ENCODE data around the gene MARF1. TPM values are rescaled to one million over a fixed set of nuclear protein-coding genes. Genes with fewer than 3 reads are reported as not detected.
"Not testable (repeated sequence)": the region's sequence is repeated elsewhere in the genome, so short reads cannot be mapped to it uniquely, and the experiment has no call there.

Gene MARF1
- total RNA-seq, 1 experiment from 2014 or later = 51.5 TPM

GRCh38 chr16:15649311-15649710 is 6.4 kb upstream of the MARF1 start:
- peak overlapping the region; percentile 66 to 69 for H3K4me3 ChIP-seq (ENCODE audit: low read depth in 2 of 2, low read length in 2 of 2)
- in situ Hi-C loops (cut with HindIII; ENCODE audit: low pct_unique_long_range_greater_than_20kb, low sequenced_read_pairs); H3K36me3 ChIP-seq (ENCODE audit: control insufficient read depth, insufficient read depth, low read length); H3K27me3 ChIP-seq (ENCODE audit: control insufficient read depth, insufficient read depth, low read length); DNase-seq (ENCODE audit: low read depth, low spot score); intact Hi-C loops (cut with micrococcal nuclease; ENCODE audit: unreplicated experiment); BruUV-seq (replicated peaks); ATAC-seq; H3K9me3 ChIP-seq (ENCODE audit: control insufficient read depth, insufficient read depth, low read depth, low read length); CTCF ChIA-PET; POLR2A ChIA-PET: not testable (repeated sequence)
- H3K4me1 ChIP-seq (ENCODE audit: control insufficient read depth, insufficient read depth, low read length) = peaks cover 34% of the 10 kb centered on the region
- H3K27ac ChIP-seq (ENCODE audit: low read length) = peak overlapping the region; percentile 74

GRCh38 chr16:15648135-15648730 is 5.3 kb upstream of the MARF1 start:
- no TSS peak for BruUV-seq (replicated peaks)
- Histone ChIP-seq H3K4me3 (ENCODE audit: low read depth in 2 of 2, low read length in 2 of 2) (no peak overlapping the region), H3K27me3 (ENCODE audit: control insufficient read depth, insufficient read depth, low read length) (no peaks in the 10 kb centered on the region), H3K36me3 (ENCODE audit: control insufficient read depth, insufficient read depth, low read length) (no peaks in the 10 kb centered on the region; the same call in 1 of the 2 replicates), H3K27ac (ENCODE audit: low read length) (no peak overlapping the region), H3K9me3 (ENCODE audit: control insufficient read depth, insufficient read depth, low read depth, low read length) (no peaks in the 10 kb centered on the region), H3K4me1 (ENCODE audit: control insufficient read depth, insufficient read depth, low read length) (peaks cover 40% of the 10 kb centered on the region)
- in situ Hi-C loops (cut with HindIII; ENCODE audit: low pct_unique_long_range_greater_than_20kb, low sequenced_read_pairs) (no loop called here), intact Hi-C loops (cut with micrococcal nuclease; ENCODE audit: unreplicated experiment) (no loop called here)
- POLR2A ChIA-PET = no interaction called here
- DNase-seq (ENCODE audit: low read depth, low spot score) (no peak), ATAC-seq (no peak)
- CTCF ChIA-PET = no interaction called here
- TF ChIP-seq REST (IDR thresholded peaks at IDR 0.05; ENCODE audit: insufficient read depth in 1 of 2, low read depth in 2 of 2, low read length in 1 of 2) (no peak), SIN3A (IDR thresholded peaks at IDR 0.05; ENCODE audit: borderline replicate concordance, insufficient read depth, low read depth, low read length) (no peak), TCF7L2 (IDR thresholded peaks at IDR 0.05; ENCODE audit: low read depth, low read length) (no peak), POLR2AphosphoS5 (IDR thresholded peaks at IDR 0.05; ENCODE audit: low read depth, low read length) (no peak), CTCF (IDR thresholded peaks at IDR 0.05) (no peak)

- peaks cover 36% of the 10 kb centered on the region for H3K4me1 ChIP-seq (ENCODE audit: control insufficient read depth, insufficient read depth, low read length)
- in situ Hi-C loops (cut with HindIII; ENCODE audit: low pct_unique_long_range_greater_than_20kb, low sequenced_read_pairs) (no loop called here), intact Hi-C loops (cut with micrococcal nuclease; ENCODE audit: unreplicated experiment) (no loop called here)
- ATAC-seq (no peak), DNase-seq (ENCODE audit: low read depth, low spot score) (no peak)
- no peaks in the 10 kb centered on the region for H3K9me3 ChIP-seq (ENCODE audit: control insufficient read depth, insufficient read depth, low read depth, low read length)
- TF ChIP-seq CTCF (IDR thresholded peaks at IDR 0.05) = no peak
- no peak for TF ChIP-seq TCF7L2 (IDR thresholded peaks at IDR 0.05; ENCODE audit: low read depth, low read length)
- no peak for TF ChIP-seq REST (IDR thresholded peaks at IDR 0.05; ENCODE audit: insufficient read depth in 1 of 2, low read depth in 2 of 2, low read length in 1 of 2)
- no peak for TF ChIP-seq SIN3A (IDR thresholded peaks at IDR 0.05; ENCODE audit: borderline replicate concordance, insufficient read depth, low read depth, low read length)
- no peak for TF ChIP-seq POLR2AphosphoS5 (IDR thresholded peaks at IDR 0.05; ENCODE audit: low read depth, low read length)
- no TSS peak for BruUV-seq (replicated peaks)
- H3K4me3 ChIP-seq (ENCODE audit: low read depth in 2 of 2, low read length in 2 of 2) = no peak overlapping the region
- peak overlapping the region; percentile 44; the same call in 1 of the 2 replicates for H3K27ac ChIP-seq (ENCODE audit: low read length)
- ChIA-PET CTCF (no interaction called here), POLR2A (interaction anchor here (0.6 kb wide), 1 partner anchor 140 kb away, joined by 3 read pairs; no protein-coding TSS in a partner anchor)
- no peaks in the 10 kb centered on the region for H3K27me3 ChIP-seq (ENCODE audit: control insufficient read depth, insufficient read depth, low read length)
- no peaks in the 10 kb centered on the region; the same call in 1 of the 2 replicates for H3K36me3 ChIP-seq (ENCODE audit: control insufficient read depth, insufficient read depth, low read length)
Observed at GRCh38 chr16:15647294-15648014, 4.5 kb upstream of the MARF1 start.
